ENCODE measurements around the gene C16orf96.

- TF ChIP-seq CTCF (conservative IDR thresholded peaks at IDR 0.05) (no peak), EZH2 (IDR thresholded peaks at IDR 0.05; ENCODE audit: low read depth) (no peak)
These were observed 32.2 kb downstream of the C16orf96 start for GRCh38 chr16:4588386-4588785.
